HepG2 (cell line): ENCODE data around the gene CACNB4. TPM values are rescaled to one million over a fixed set of nuclear protein-coding genes. Genes with fewer than 3 reads are reported as not detected.
A peak's percentile ranks its signal among the peaks of the same experiment; 100 is the strongest.

ENCODE experiments used
- ATAC-seq: fragments of 200-7000 bp; cut with Tn5 transposase; 3 replicates; pipeline ENCODE4 v1.9.1; 2020; ENCODE audit warnings: mild to moderate bottlenecking, moderate library complexity
- BruUV-seq: library from RNA; stranded (reverse); fragments of 400-500 nt; replicated peaks from 2 replicates; lab custom pipeline; 2021; lab: Mats Ljungman, UMichigan
- CTCF ChIA-PET: fragments of 300-600 bp; formaldehyde crosslinking; extraction: SDS; loops from one replicate; lab custom pipeline; 2021; ENCODE audit warnings: low total read pairs, inconsistent platforms, low intra/inter-chr PET ratio; lab: Yijun Ruan, JAX
- POLR2A ChIA-PET: fragments of 350-600 bp; sonication (Branson Sonifier 250); formaldehyde crosslinking; loops from one replicate; lab custom pipeline; 2020; ENCODE audit warnings: antibody characterized with exemption, inconsistent platforms; lab: Yijun Ruan, JAX
- DNase-seq: peaks from one replicate; pipeline ENCODE4 v3.0.0-alpha.2; 2015; ENCODE audit warnings: low spot score
- FAIRE-seq: peaks from 3 replicates; lab custom pipeline; 2011; peaks lifted over from hg19 to GRCh38; lab: Jason Lieb, UNC
- H2AFZ ChIP-seq: one replicate; pipeline ENCODE4 v1.6.1; 2011; ENCODE audit warnings: low read length, inconsistent platforms
- H3K27ac ChIP-seq: fragments of 300-600 bp; 3 replicates; pipeline ENCODE4 v1.8.0; 2011; ENCODE audit warnings: mixed run types, mild to moderate bottlenecking, mixed read lengths, low read length, inconsistent platforms; ENCODE audit not compliant: insufficient read depth; ENCODE audit errors: extremely low read length
- H3K27me3 ChIP-seq, 2 experiments: fragments of 200-600 bp in 1 of 2; 2 replicates in 1 of 2; 3 replicates in 1 of 2; pipeline versions ENCODE4 v1.6.0 to v1.8.0; 2011; ENCODE audit warnings: low read length in 2 of 2, mild to moderate bottlenecking in 2 of 2, moderate library complexity in 2 of 2, inconsistent platforms in 1 of 2; ENCODE audit not compliant: insufficient read depth in 2 of 2, control insufficient read depth in 1 of 2
- H3K36me3 ChIP-seq, 2 experiments: fragments of 200-600 bp in 1 of 2; replicated peaks in 1 of 2; 2 replicates in 1 of 2; 3 replicates in 1 of 2; pipeline versions ENCODE4 v1.5.1 to v1.8.0; 2011; ENCODE audit warnings: low read length in 2 of 2, inconsistent platforms in 1 of 2; ENCODE audit not compliant: insufficient read depth in 2 of 2, control insufficient read depth in 1 of 2
- H3K4me1 ChIP-seq: 2 replicates; pipeline ENCODE4 v1.5.1; 2012; ENCODE audit warnings: low read length, inconsistent platforms; ENCODE audit not compliant: insufficient read depth
- H3K4me2 ChIP-seq: 2 replicates; pipeline ENCODE4 v1.6.0; 2011; ENCODE audit warnings: low read depth, low read length, inconsistent platforms
- H3K4me3 ChIP-seq, 3 experiments: fragments of 200-600 bp in 1 of 3; sonication (generic), shearing (Covaris generic) in 1 of 3; replicated peaks in 1 of 3; 2 replicates each; pipeline ENCODE4 v1.5.1; 2011 to 2016; ENCODE audit warnings: low read length in 3 of 3, inconsistent platforms in 2 of 3, low read depth in 2 of 3, mild to moderate bottlenecking in 2 of 3, control low read depth in 1 of 3, mixed read lengths in 1 of 3; ENCODE audit not compliant: insufficient read depth in 1 of 3
- H3K79me2 ChIP-seq: one replicate; pipeline ENCODE4 v1.6.1; 2011; ENCODE audit warnings: low read length, inconsistent platforms; ENCODE audit not compliant: insufficient read depth
- H3K9ac ChIP-seq: 2 replicates; pipeline ENCODE4 v1.6.0; 2011; ENCODE audit warnings: mild to moderate bottlenecking, low read depth, low read length, inconsistent platforms; ENCODE audit not compliant: insufficient read depth
- H3K9me3 ChIP-seq: 2 replicates; pipeline ENCODE4 v1.5.1; 2012; ENCODE audit warnings: mild to moderate bottlenecking, low read length
- H4K20me1 ChIP-seq: 2 replicates; pipeline ENCODE4 v1.6.0; 2011; ENCODE audit warnings: inconsistent platforms, mild to moderate bottlenecking, low read length, moderate library complexity; ENCODE audit not compliant: insufficient read depth
- AGO1 ChIP-seq: fragments of 200-400 bp; formaldehyde crosslinking; IDR thresholded peaks from 2 replicates; pipeline ENCODE4 v1.6.1; 2017; ENCODE audit warnings: mild to moderate bottlenecking, low read depth, low read length, moderate library complexity; ENCODE audit not compliant: poor library complexity, severe bottlenecking
- ARID5B ChIP-seq: IDR thresholded peaks from 2 replicates; pipeline ENCODE4 v1.4.0; 2020; ENCODE audit warnings: mild to moderate bottlenecking, missing genetic modification reagents
- ATF2 ChIP-seq: sonication (generic); formaldehyde crosslinking; IDR thresholded peaks from 2 replicates; pipeline ENCODE4 v1.4.0; 2020; ENCODE audit warnings: missing genetic modification reagents
- ERF ChIP-seq: IDR thresholded peaks from 2 replicates; pipeline ENCODE4 v1.6.1; 2018; ENCODE audit warnings: missing biosample characterization, missing genetic modification reagents
- HDAC6 ChIP-seq: fragments of 200-600 bp; sonication (generic); IDR thresholded peaks from 2 replicates; pipeline ENCODE4 v1.7.0; 2017; ENCODE audit warnings: mild to moderate bottlenecking, antibody characterized with exemption, low read length, low read depth
- IRF1 ChIP-seq: sonication (generic); formaldehyde crosslinking; IDR thresholded peaks from 2 replicates; pipeline ENCODE4 v1.4.0; 2020; ENCODE audit warnings: low read depth, mild to moderate bottlenecking, missing genetic modification reagents
- KDM5B ChIP-seq: sonication (generic); formaldehyde crosslinking; IDR thresholded peaks from 2 replicates; pipeline ENCODE4 v1.4.0; 2020; ENCODE audit warnings: missing genetic modification reagents, mild to moderate bottlenecking, borderline replicate concordance
- KLF9 ChIP-seq: IDR thresholded peaks from 2 replicates; pipeline ENCODE4 v1.6.1; 2016; ENCODE audit warnings: low read depth
- MBD4 ChIP-seq: IDR thresholded peaks from 2 replicates; pipeline ENCODE4 v1.6.1; 2012; ENCODE audit warnings: low read length, inconsistent platforms, borderline replicate concordance
- RAD21 ChIP-seq: fragments of 450-650 bp; formaldehyde crosslinking; IDR thresholded peaks from 2 replicates; pipeline ENCODE4 v1.5.0; 2020; ENCODE audit warnings: mild to moderate bottlenecking
- SALL2 ChIP-seq: sonication (generic); formaldehyde crosslinking; IDR thresholded peaks from 2 replicates; pipeline ENCODE4 v1.8.1; 2023; ENCODE audit warnings: mild to moderate bottlenecking, missing genetic modification reagents, inconsistent platforms
- SMC3 ChIP-seq: IDR thresholded peaks from 2 replicates; pipeline ENCODE4 v1.6.1; 2011; ENCODE audit warnings: low read length, improper control_type of control experiment
- TEF ChIP-seq: sonication (generic); formaldehyde crosslinking; IDR thresholded peaks from 2 replicates; pipeline ENCODE4 v1.5.0; 2020; ENCODE audit warnings: missing genetic modification reagents
- TFDP1 ChIP-seq: IDR thresholded peaks from 2 replicates; pipeline ENCODE4 v1.6.1; 2016; ENCODE audit warnings: missing compliant biosample characterization, missing genetic modification reagents, borderline replicate concordance
- YY1 ChIP-seq: IDR thresholded peaks from 2 replicates; pipeline ENCODE4 v1.6.1; 2011; ENCODE audit warnings: low read length, low read depth, moderate library complexity, mild to moderate bottlenecking; ENCODE audit not compliant: insufficient read depth, insufficient replicate concordance
- ZNF460 ChIP-seq: sonication (generic); formaldehyde crosslinking; IDR thresholded peaks from 2 replicates; pipeline ENCODE4 v1.5.1; 2020; ENCODE audit warnings: missing genetic modification reagents, mild to moderate bottlenecking, borderline replicate concordance
- ZNF737 ChIP-seq: sonication (generic); formaldehyde crosslinking; IDR thresholded peaks from 2 replicates; pipeline ENCODE4 v1.5.0; 2020; ENCODE audit warnings: missing genetic modification reagents, mild to moderate bottlenecking, borderline replicate concordance
- ZNF816 ChIP-seq: sonication (generic); formaldehyde crosslinking; IDR thresholded peaks from 2 replicates; pipeline ENCODE4 v1.8.0; 2022; ENCODE audit warnings: missing genetic modification reagents, mild to moderate bottlenecking, borderline replicate concordance
- WGBS: methylation state at CpG from one replicate; pipeline ENCODE4 v1.1.6; 2017; ENCODE audit warnings: low lambda C conversion rate; 5-methylcytosine and 5-hydroxymethylcytosine counted together
- in situ Hi-C: cut with HindIII; loops from 2 replicates; pipeline ENCODE4 v1.10.0; 2017; ENCODE audit warnings: low pct_unique_long_range_greater_than_20kb; ENCODE audit not compliant: extremely low pct_ligation_motif_present
- intact Hi-C: fragments of 100-400 bp; cut with micrococcal nuclease; formaldehyde crosslinking; loops from one replicate; pipeline ENCODE4 v1.10.0; 2022; ENCODE audit not compliant: unreplicated experiment
- polyA plus RNA-seq, 8 experiments: library from polyadenylated mRNA; depleted of rRNA in 3 of 8; stranded (reverse) in 7 of 8; unstranded in 1 of 8; fragments of >200 nt; fragmentation: Illumina TruSeq in 4 of 8; extraction: Trizol in 4 of 8; gene quantifications; 2 replicates each; pipeline versions ENCODE4 v1.2.1 to v1.2.3, GENCODE V29; 2011 to 2016; ENCODE audit warnings: low read depth in 4 of 8, missing spikeins in 1 of 8, mixed read lengths in 1 of 8; ENCODE audit not compliant: insufficient read depth in 1 of 8
- total RNA-seq, 5 experiments: library from RNA; depleted of rRNA; stranded (reverse); fragments of >200 nt; fragmentation: Illumina TruSeq; extraction: Trizol; gene quantifications; 2 replicates each; pipeline ENCODE4 v1.2.3, GENCODE V29; 2016; ENCODE audit warnings: low read depth in 1 of 5

Gene CACNB4
- total and polyA plus RNA-seq, 2 of the 13 experiments (the other 11 are each of a cell fraction or from before 2014, with no cell fraction given): 5.1 to 14.3 TPM

GRCh38 chr2:151953467-151953866 is 145.4 kb downstream of the CACNB4 start:
- Histone ChIP-seq H3K79me2 (no peaks in the 10 kb centered on the region), H3K27ac (no peak overlapping the region), H3K4me1 (peaks cover 11% of the 10 kb centered on the region), H3K9me3 (no peaks in the 10 kb centered on the region), H3K4me3 (no peak overlapping the region), H4K20me1 (no peaks in the 10 kb centered on the region), H3K4me2 (no peak overlapping the region), H3K36me3 (peaks cover 0 to 1% of the 10 kb centered on the region in 2 experiments; a peak in 1 of 5 replicates), H2AFZ (no peak overlapping the region), H3K9ac (no peak overlapping the region), H3K27me3 (no peaks in the 10 kb centered on the region)
- intact Hi-C loops (no loop called here), in situ Hi-C loops (no loop called here)
- CTCF ChIA-PET: no interaction called here
- DNase-seq (no peak), FAIRE-seq (no peak), ATAC-seq (peak; percentile 79)
- no TSS peak for BruUV-seq
- WGBS: 75% methylated on average over 2 of the region's 2 CpGs
- POLR2A ChIA-PET: no interaction called here
- TF ChIP-seq HDAC6 (no peak), ZNF737 (CRISPR knock-in tag) (no peak), TEF (CRISPR knock-in tag) (no peak), ZNF816 (no peak), ERF (no peak), AGO1 (no peak), ZNF460 (CRISPR knock-in tag) (no peak), IRF1 (no peak), YY1 (no peak), ARID5B (no peak), TFDP1 (CRISPR knock-in tag) (no peak), SMC3 (peak; percentile 49; the same call in 1 of the 2 replicates), ATF2 (CRISPR knock-in tag) (no peak), MBD4 (no peak), RAD21 (CRISPR knock-in tag) (0 out of 2 replicates have a peak, but pooled peaks have one; percentile 20), SALL2 (CRISPR knock-in tag) (no peak), KDM5B (CRISPR knock-in tag) (no peak), KLF9 (no peak)
